Erythroblast (primary cell): ENCODE results near the gene ADAMTS9.

Source experiments
- GATA1 ChIP-seq: IDR thresholded peaks from 2 replicates; pipeline ENCODE4 v1.6.1; 2011; ENCODE audit warnings: low read depth, mild to moderate bottlenecking, control low read depth, low read length, moderate library complexity
- POLR2A ChIP-seq: IDR thresholded peaks from 2 replicates; pipeline ENCODE4 v1.6.1; 2011; ENCODE audit warnings: mild to moderate bottlenecking, low read length

DNA sequence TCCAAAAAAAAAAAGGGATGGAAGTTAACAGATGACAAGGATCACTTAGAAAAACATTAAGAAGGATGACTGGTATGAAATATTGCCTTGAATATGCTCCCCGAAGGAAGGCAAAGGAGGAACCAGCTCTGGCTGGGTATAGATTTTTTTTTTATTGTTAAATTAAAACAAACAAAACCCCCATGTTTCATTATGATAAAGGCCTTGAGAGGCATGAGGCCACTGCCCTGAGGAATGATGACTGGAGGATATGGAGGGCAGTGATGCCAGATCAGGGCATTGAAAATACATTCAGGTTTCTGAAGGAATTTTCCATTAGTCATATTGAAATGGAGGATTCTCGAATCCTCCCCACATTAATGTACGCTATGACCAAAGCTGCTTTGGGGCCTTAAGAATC is 120.9 kb downstream of the ADAMTS9 start:
- TF ChIP-seq POLR2A (no peak), GATA1 (no peak)
